Central memory CD8-positive, alpha-beta T cell (primary cell): ENCODE measurements around the gene S100PBP.

Experiments
- ATAC-seq: fragments of 150-1000 bp; cut with Tn5 transposase; replicated peaks from 2 replicates; pipeline ENCODE4 v1.10.0; 2022; ENCODE audit warnings: mild to moderate bottlenecking, moderate FRiP score, moderate number of reproducible peaks; ENCODE audit not compliant: poor library complexity, severe bottlenecking; ENCODE audit errors: extremely low read depth
- DNase-seq, 2 donors: peaks; one replicate each; pipeline ENCODE4 v3.0.0; 2021; ENCODE audit warnings: low spot score in 2 of 2
- H3K27ac Mint-ChIP-seq: one replicate; pipeline ENCODE4 v1.8.0; 2022; ENCODE audit warnings: low read depth, mild to moderate bottlenecking, moderate library complexity, mixed read lengths
- H3K27me3 Mint-ChIP-seq: one replicate; pipeline ENCODE4 v1.8.0; 2022; ENCODE audit warnings: mixed read lengths
- H3K36me3 Mint-ChIP-seq: one replicate; pipeline ENCODE4 v1.8.0; 2022; ENCODE audit warnings: mild to moderate bottlenecking, moderate library complexity, mixed read lengths; ENCODE audit not compliant: insufficient read depth
- H3K4me1 Mint-ChIP-seq: one replicate; pipeline ENCODE4 v1.8.0; 2022; ENCODE audit warnings: mixed read lengths
- H3K4me3 Mint-ChIP-seq: one replicate; pipeline ENCODE4 v1.8.0; 2022; ENCODE audit warnings: mild to moderate bottlenecking, moderate library complexity, mixed read lengths
- H3K9me3 Mint-ChIP-seq: one replicate; pipeline ENCODE4 v1.8.0; 2022; ENCODE audit warnings: mixed read lengths

The S100PBP gene

GRCh38 chr1:32890516-32891240 is 73.2 kb downstream of the S100PBP start:
- ATAC-seq (no peak), DNase-seq (no peak)
- Mint-ChIP-seq H3K27ac (no peak overlapping the region), H3K27me3 (peaks cover 90% of the 10 kb centered on the region), H3K36me3 (peaks cover 8% of the 10 kb centered on the region), H3K9me3 (no peaks in the 10 kb centered on the region), H3K4me1 (peaks cover 17% of the 10 kb centered on the region), H3K4me3 (no peak overlapping the region)

DNA sequence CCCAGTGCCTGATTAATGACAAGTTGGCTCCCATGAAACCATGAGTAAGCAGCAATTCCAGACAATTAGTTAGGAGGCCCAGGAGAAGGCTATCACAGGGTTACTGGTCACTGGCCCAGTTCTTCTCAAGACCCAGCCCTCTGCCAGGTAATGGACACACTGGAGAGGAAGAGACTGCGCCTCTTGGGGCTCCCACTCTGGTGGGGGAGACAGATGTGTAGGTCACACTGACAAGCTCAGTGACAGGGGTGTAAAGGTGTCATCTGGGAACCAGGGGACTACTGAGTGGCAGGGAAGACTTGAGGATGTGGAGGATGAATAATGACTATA is 73.8 kb downstream of the S100PBP start:
- Mint-ChIP-seq H3K4me1 (peaks cover 14% of the 10 kb centered on the region), H3K36me3 (peaks cover 8% of the 10 kb centered on the region), H3K27me3 (peaks cover 90% of the 10 kb centered on the region), H3K9me3 (no peaks in the 10 kb centered on the region), H3K4me3 (no peak overlapping the region), H3K27ac (no peak overlapping the region)
- DNase-seq (no peak), ATAC-seq (no peak)

GRCh38 chr1:32891630-32892029 is 74.2 kb downstream of the S100PBP start:
- Mint-ChIP-seq H3K4me1 (peaks cover 14% of the 10 kb centered on the region), H3K9me3 (no peaks in the 10 kb centered on the region), H3K36me3 (peaks cover 8% of the 10 kb centered on the region), H3K27me3 (peaks cover 92% of the 10 kb centered on the region), H3K27ac (no peak overlapping the region), H3K4me3 (peak overlapping the region; percentile 70)
- DNase-seq = no peak
- ATAC-seq = no peak

DNA sequence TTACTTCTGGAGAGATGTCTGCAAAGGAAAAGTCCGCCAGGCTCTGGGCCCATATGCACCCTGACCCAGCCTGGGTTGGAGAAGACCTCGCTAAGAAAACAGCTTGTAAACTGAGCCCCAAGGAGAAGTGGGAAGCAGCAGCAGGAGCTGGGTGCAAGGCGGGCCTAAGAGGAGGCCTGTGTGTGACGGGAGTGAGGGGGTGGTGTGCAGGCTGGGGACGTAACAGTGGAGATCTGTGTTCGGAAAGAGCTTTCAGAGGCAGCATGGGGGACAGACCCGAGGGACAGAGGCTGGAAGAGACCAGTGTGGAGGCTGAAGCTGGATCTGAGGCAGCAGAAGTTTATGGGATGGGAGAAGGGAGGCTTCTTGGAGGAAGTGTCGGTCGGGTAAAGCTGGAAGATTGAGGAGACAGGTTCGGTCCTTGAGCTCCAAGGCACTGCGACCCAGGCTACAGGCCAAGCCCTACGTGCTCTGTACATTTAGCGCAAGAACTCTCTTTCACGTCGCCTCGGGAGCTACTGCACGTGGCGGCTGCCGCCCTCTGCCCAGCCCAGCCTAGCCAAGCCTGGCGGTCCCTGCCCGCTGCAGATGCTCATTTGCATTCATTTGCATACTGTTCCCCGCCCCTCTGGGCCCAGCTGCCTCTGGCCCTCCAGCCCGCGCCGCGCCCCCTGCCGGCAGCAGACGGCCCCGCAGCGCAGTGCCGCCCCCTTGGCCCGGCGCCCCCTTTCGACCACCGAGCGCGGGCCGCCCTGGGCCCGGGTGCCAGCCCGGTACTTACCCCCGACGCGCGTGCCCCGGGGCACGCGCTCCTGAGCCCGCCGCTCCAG is 75.1 kb downstream of the S100PBP start:
- DNase-seq = no peak

GRCh38 chr1:32893198-32894018 is 76.0 kb downstream of the S100PBP start:
- Mint-ChIP-seq H3K27me3 (peaks cover 89% of the 10 kb centered on the region), H3K36me3 (peaks cover 8% of the 10 kb centered on the region), H3K9me3 (no peaks in the 10 kb centered on the region), H3K27ac (no peak overlapping the region), H3K4me3 (peak overlapping the region; percentile 70), H3K4me1 (peaks cover 9% of the 10 kb centered on the region)
- ATAC-seq (no peak), DNase-seq (no peak)

More for the DNA sequence above, 75.1 kb downstream of the S100PBP start:
- ATAC-seq = no peak
- peak overlapping the region; percentile 70 for H3K4me3 Mint-ChIP-seq
- no peak overlapping the region for H3K27ac Mint-ChIP-seq
- H3K27me3 Mint-ChIP-seq = peaks cover 92% of the 10 kb centered on the region
- peaks cover 9% of the 10 kb centered on the region for H3K4me1 Mint-ChIP-seq
- H3K36me3 Mint-ChIP-seq = peaks cover 8% of the 10 kb centered on the region
- no peaks in the 10 kb centered on the region for H3K9me3 Mint-ChIP-seq

- Mint-ChIP-seq H3K27me3 (peaks cover 89% of the 10 kb centered on the region), H3K4me3 (peak overlapping the region; percentile 70), H3K36me3 (peaks cover 8% of the 10 kb centered on the region), H3K4me1 (peaks cover 9% of the 10 kb centered on the region), H3K27ac (no peak overlapping the region), H3K9me3 (no peaks in the 10 kb centered on the region)
- ATAC-seq (no peak), DNase-seq (no peak)
These were observed 76.7 kb downstream of the S100PBP start for GRCh38 chr1:32894019-32894600.

GRCh38 chr1:32894681-32895080 is 77.2 kb downstream of the S100PBP start:
- Mint-ChIP-seq H3K27me3 (peaks cover 85% of the 10 kb centered on the region), H3K9me3 (no peaks in the 10 kb centered on the region), H3K4me3 (no peak overlapping the region), H3K4me1 (peaks cover 9% of the 10 kb centered on the region), H3K27ac (no peak overlapping the region), H3K36me3 (peaks cover 8% of the 10 kb centered on the region)
- no peak for DNase-seq
- ATAC-seq = no peak

GRCh38 chr1:32895325-32896215 is 78.1 kb downstream of the S100PBP start:
- no peak overlapping the region for H3K4me3 Mint-ChIP-seq
- DNase-seq (no peak), ATAC-seq (no peak)
- peaks cover 9% of the 10 kb centered on the region for H3K36me3 Mint-ChIP-seq
- no peak overlapping the region for H3K27ac Mint-ChIP-seq
- peaks cover 83% of the 10 kb centered on the region for H3K27me3 Mint-ChIP-seq
- H3K9me3 Mint-ChIP-seq = no peaks in the 10 kb centered on the region
- H3K4me1 Mint-ChIP-seq = peaks cover 11% of the 10 kb centered on the region

- no peaks in the 10 kb centered on the region for H3K9me3 Mint-ChIP-seq
- H3K27me3 Mint-ChIP-seq = peaks cover 79% of the 10 kb centered on the region
- peaks cover 15% of the 10 kb centered on the region for H3K4me1 Mint-ChIP-seq
- peak overlapping the region; percentile 25 for H3K27ac Mint-ChIP-seq
- peaks cover 11% of the 10 kb centered on the region for H3K36me3 Mint-ChIP-seq
- H3K4me3 Mint-ChIP-seq = no peak overlapping the region
- ATAC-seq (no peak), DNase-seq (no peak)
These were observed 79.0 kb downstream of the S100PBP start for GRCh38 chr1:32896451-32896850.

DNA sequence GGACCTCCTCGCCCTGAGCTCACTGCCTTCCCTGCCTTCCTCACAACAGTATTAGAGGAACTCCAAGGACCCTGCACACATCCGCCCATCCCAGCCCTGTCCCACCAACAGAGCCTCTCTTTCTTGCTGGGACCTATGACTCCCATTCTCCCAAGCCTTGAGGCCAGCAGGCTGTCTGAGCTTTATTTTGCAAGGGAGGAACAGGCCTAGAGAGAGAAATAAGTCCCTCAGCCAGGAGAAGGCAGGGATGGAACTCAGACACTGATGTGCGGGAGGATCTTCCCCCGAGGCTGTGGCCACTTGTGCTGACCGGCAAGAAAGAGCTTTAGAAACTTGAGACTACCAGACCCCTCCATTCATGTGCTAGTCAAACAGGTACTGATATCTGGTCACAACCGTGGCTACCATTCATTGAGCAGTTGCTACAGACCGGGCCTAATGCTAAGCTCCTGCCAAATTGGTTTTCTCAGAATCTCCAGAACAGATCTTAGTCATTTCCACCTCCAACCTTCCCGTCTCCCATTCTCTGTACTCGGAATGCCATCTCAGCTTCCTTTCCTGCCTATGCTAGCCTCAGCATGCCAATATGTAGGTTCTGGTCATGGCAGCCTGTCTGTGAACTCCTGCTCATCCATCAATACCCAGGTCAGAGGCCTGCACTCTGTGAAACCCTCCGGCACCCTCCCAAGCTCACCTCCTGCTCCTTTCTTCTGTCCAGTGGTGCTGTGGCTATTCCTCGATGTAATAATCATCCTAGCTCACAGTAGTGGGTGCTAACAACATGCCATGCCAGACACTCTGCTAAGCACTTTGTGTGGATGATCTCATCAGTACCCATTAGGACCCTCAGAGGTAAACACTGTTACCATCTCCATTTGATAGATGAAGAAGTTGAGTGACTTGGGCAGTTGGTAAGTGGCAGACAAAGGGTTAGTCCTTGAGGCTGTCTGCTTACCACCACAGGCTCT is 79.9 kb downstream of the S100PBP start:
- H3K27me3 Mint-ChIP-seq = peaks cover 79% of the 10 kb centered on the region
- H3K36me3 Mint-ChIP-seq = peaks cover 10% of the 10 kb centered on the region
- H3K27ac Mint-ChIP-seq = no peak overlapping the region
- H3K4me3 Mint-ChIP-seq = no peak overlapping the region
- peaks cover 8% of the 10 kb centered on the region for H3K4me1 Mint-ChIP-seq
- ATAC-seq = no peak
- DNase-seq = no peak
- H3K9me3 Mint-ChIP-seq = no peaks in the 10 kb centered on the region

DNA sequence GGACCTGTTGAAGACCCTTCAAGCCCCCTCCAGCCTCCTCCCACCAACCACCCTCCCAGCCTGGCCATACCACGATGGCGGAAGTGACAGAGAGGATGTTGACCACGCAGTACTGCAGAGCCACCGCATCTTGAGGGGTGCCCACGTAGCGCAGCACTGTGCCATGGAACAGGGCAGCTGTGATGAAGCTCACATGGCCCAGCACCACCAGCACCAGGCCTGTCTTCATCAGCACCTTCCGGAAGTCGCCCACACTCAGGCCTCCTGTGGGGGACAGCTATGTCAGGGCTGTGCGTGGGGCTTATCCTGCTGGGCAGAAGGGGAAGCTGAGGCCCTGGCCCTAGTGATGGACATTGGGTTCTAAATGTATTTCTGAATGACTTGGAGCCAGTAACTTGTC is 80.6 kb downstream of the S100PBP start:
- H3K27ac Mint-ChIP-seq = no peak overlapping the region
- H3K9me3 Mint-ChIP-seq = no peaks in the 10 kb centered on the region
- H3K36me3 Mint-ChIP-seq = peaks cover 11% of the 10 kb centered on the region
- no peak for DNase-seq
- no peak overlapping the region for H3K4me3 Mint-ChIP-seq
- H3K4me1 Mint-ChIP-seq = peaks cover 5% of the 10 kb centered on the region
- no peak for ATAC-seq
- H3K27me3 Mint-ChIP-seq = peaks cover 79% of the 10 kb centered on the region
